Psoas muscle (tissue), 8 donors: ENCODE results near the gene HPX. TPM values are rescaled to one million over a fixed set of nuclear protein-coding genes. Genes with fewer than 3 reads are reported as not detected.
A peak's percentile ranks its signal among the peaks of the same experiment; 100 is the strongest.

Source experiments
- ATAC-seq, 4 donors: fragments of 200-7000 bp; cut with Tn5 transposase; one replicate each; pipeline ENCODE4 v1.9.1; 2020; ENCODE audit warnings: moderate library complexity in 3 of 4, mild to moderate bottlenecking in 2 of 4
- DNase-seq, 2 donors: peaks; one replicate each; pipeline ENCODE4 v3.0.0-alpha.2; 2020
- H3K27ac ChIP-seq: fragments of 200-600 bp; one replicate; pipeline ENCODE4 v1.8.0; 2022
- H3K27me3 ChIP-seq, 3 donors: fragments of 200-600 bp in 1 of 3; one replicate each; pipeline versions ENCODE4 v1.6.1 to v1.8.0; 2013 to 2022; ENCODE audit warnings: low read length in 2 of 3, mild to moderate bottlenecking in 2 of 3, moderate library complexity in 1 of 3; ENCODE audit not compliant: insufficient read depth in 3 of 3
- H3K36me3 ChIP-seq, 2 donors: fragments of 200-600 bp in 1 of 2; one replicate each; pipeline versions ENCODE4 v1.6.1 to v1.8.0; 2013 to 2022; ENCODE audit warnings: low read depth in 1 of 2, mild to moderate bottlenecking in 1 of 2, moderate library complexity in 1 of 2; ENCODE audit not compliant: insufficient read depth in 1 of 2
- H3K4me1 ChIP-seq: fragments of 200-600 bp; one replicate; pipeline ENCODE4 v1.8.0; 2022
- H3K4me3 ChIP-seq: fragments of 200-600 bp; one replicate; pipeline ENCODE4 v1.8.0; 2022; ENCODE audit warnings: mild to moderate bottlenecking
- H3K9me3 ChIP-seq: fragments of 200-600 bp; one replicate; pipeline ENCODE4 v1.8.0; 2022
- WGBS, 3 donors: extraction: QIAGEN DNeasy Blood & Tissue Kit; methylation state at CpG; one replicate each; pipeline versions ENCODE4 v1.1.6 to v1.1.7; 2013; 5-methylcytosine and 5-hydroxymethylcytosine counted together
- intact Hi-C, 2 donors: fragments of 100-400 bp; cut with DNase I; formaldehyde crosslinking; loops; one replicate each; pipeline versions ENCODE4 v1.11.0 to v1.14.2; 2022
- polyA plus RNA-seq, 3 donors: library from polyadenylated mRNA; stranded (reverse); fragments of 200-250 nt; gene quantifications; one replicate each; pipeline ENCODE4 v1.2.3, GENCODE V29; 2013
- total RNA-seq, 4 donors: library from RNA; stranded (reverse); fragmentation: NEBNext Ultra II Directional in 2 of 4; extraction: Animal tissue kit (Norgen Biotek cat#: 25700) in 2 of 4; gene quantifications; one replicate each; pipeline versions ENCODE4 v1.2.1 to v1.2.4, GENCODE V29; 2021 to 2023
- TF ChIP-seq, protein P1 (sequence below): fragments of 200-600 bp; IDR thresholded peaks from one replicate; pipeline ENCODE4 v1.8.0; 2022; ENCODE audit warnings: antibody characterized with exemption
- donor health status: healthy with polysubstance abuse.
- donor health status: DM: no; HTN: no; CAD: no; lungs with moderate emphysema.
- donor health status: Bipolar disorder and iron deficiency.
- donor health status: healthy.
- donor health status: DM: yes; HTN: yes; CAD: no.
- donor health status: DM: no; HTN: no; CAD: no.
- donor health status: DM: no; HTN: no; CAD: no.
- donor health status: DM: yes; HTN: yes; CAD: no.

HPX gene
- total and polyA plus RNA-seq, 7 donors: 0.04 to 0.75 (median 0.35) TPM; not detected in 1

DNA sequence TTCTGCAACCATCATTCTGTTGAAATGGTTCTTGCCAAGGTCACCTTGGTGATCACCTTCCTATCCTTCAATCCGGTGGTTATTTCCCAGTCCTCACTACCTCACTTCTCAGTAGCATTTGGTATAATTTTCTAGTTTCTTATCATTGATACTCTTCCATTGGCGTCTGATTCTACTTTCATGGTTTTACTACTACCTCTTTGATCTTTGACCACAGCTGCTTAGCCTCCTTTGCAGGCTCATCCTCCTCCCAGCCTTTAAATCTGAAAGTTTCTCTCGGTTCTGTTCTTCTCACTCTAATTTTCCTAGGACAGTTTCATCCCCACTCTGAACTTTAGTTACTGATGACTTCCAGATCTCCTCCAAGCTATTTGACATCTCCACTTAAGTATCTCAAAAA, 45.5 kb upstream of the HPX start:
- Histone ChIP-seq H3K9me3 (no peaks in the 10 kb centered on the region), H3K27me3 (no peaks in the 10 kb centered on the region), H3K27ac (no peak overlapping the region), H3K4me1 (peaks cover 11% of the 10 kb centered on the region), H3K36me3 (peaks cover 18 to 82% of the 10 kb centered on the region in 2 donors), H3K4me3 (no peak overlapping the region)
- ATAC-seq (no peak), DNase-seq (no peak)
- intact Hi-C loops: no loop called here
- TF ChIP-seq, protein P1, sequence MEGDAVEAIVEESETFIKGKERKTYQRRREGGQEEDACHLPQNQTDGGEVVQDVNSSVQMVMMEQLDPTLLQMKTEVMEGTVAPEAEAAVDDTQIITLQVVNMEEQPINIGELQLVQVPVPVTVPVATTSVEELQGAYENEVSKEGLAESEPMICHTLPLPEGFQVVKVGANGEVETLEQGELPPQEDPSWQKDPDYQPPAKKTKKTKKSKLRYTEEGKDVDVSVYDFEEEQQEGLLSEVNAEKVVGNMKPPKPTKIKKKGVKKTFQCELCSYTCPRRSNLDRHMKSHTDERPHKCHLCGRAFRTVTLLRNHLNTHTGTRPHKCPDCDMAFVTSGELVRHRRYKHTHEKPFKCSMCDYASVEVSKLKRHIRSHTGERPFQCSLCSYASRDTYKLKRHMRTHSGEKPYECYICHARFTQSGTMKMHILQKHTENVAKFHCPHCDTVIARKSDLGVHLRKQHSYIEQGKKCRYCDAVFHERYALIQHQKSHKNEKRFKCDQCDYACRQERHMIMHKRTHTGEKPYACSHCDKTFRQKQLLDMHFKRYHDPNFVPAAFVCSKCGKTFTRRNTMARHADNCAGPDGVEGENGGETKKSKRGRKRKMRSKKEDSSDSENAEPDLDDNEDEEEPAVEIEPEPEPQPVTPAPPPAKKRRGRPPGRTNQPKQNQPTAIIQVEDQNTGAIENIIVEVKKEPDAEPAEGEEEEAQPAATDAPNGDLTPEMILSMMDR: no peak
- WGBS, 3 donors: 84 to 90% (median 85%) methylated on average over 3 of the region's 3 CpGs

DNA sequence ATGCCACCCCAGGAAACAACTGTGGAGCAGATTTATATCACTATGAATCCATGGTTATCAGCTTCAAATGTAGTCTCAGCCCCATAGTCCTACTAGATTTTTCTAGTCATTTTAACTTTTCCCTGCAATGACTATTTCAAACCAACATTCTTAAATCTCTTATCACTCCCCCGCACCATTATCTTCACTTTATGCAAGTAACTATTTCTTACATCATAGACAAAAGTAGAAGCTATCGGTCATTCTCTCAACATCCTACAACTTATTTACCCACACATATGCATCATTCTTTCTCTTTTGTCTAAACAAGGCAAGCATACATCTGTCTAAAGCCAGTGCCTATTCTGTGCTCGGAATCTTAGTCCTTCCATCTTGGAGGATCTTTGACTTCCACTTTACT, 44.9 kb upstream of the HPX start:
- Histone ChIP-seq H3K27me3 (no peaks in the 10 kb centered on the region), H3K4me3 (no peak overlapping the region), H3K9me3 (no peaks in the 10 kb centered on the region), H3K27ac (no peak overlapping the region), H3K4me1 (peaks cover 13% of the 10 kb centered on the region), H3K36me3 (peaks cover 18 to 79% of the 10 kb centered on the region in 2 donors)
- intact Hi-C loops: no loop called here
- ATAC-seq (no peak), DNase-seq (no peak)
- TF ChIP-seq, protein P1: no peak
- WGBS, 3 donors: 92 to 96% (median 95%) methylated on average over 3 of the region's 3 CpGs

DNA sequence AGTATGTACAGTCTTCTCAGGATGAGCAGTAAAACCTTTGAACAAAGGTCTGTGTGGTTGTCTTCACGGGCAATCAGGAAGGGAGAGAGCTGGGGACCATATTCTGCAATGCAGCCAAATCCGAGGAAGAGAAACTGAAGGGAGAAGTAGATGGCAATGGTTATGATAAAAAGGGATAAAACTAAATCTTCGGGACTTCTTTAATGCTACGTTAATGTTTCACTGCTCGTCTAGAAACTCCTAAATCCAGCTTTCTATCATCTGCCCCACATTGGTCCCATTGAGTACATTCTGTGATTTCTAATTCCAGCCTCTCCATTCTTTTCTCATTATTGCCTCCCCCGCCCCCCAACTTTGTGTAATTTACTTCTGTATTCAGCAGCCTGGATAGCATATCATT, 42.2 kb upstream of the HPX start:
- DNase-seq (no peak), ATAC-seq (no peak)
- peaks cover 16 to 78% of the 10 kb centered on the region in 2 donors for H3K36me3 ChIP-seq
- no peaks in the 10 kb centered on the region for H3K9me3 ChIP-seq
- H3K27ac ChIP-seq: peak overlapping the region; percentile 95
- intact Hi-C loops: loop anchor here (5.0 kb wide), 2 partner anchors 91 to 129 kb away; partner anchors contain the start of genes SMPD1 (in 1 of the 2) and TAF10 (in 1 of the 2)
- no peaks in the 10 kb centered on the region for H3K27me3 ChIP-seq
- H3K4me1 ChIP-seq: peaks cover 21% of the 10 kb centered on the region
- TF ChIP-seq, protein P1: no peak
- WGBS, 3 donors: 82 to 89% (median 84%) methylated on average over 6 of the region's 6 CpGs
- peak overlapping the region; percentile 93 for H3K4me3 ChIP-seq

DNA sequence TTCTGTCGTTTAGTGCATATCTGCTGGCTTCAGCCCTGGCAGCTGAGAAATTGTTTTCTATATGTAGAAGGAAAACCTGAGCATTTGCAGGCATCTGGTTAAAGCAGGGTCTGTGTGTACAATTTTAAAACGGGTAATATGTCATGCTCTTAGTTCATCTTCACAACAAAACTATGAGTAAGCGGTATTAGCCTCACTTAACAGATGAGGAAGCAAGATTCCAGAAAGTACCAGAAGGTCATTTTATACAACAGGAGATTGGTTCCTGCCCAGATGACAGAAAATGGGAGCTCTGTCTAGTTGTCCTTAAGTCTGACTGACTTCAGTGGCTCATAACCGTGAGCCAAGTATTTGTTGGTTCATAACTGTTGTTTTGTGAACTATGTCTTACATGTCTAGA, 41.7 kb upstream of the HPX start:
- no peak for DNase-seq
- WGBS, 3 donors: 74 to 78% (median 75%) methylated on average over 4 of the region's 4 CpGs
- peak overlapping the region; percentile 95 for H3K27ac ChIP-seq

More for the DNA sequence above, 41.7 kb upstream of the HPX start:
- H3K36me3 ChIP-seq: peaks cover 14 to 78% of the 10 kb centered on the region in 2 donors
- no peaks in the 10 kb centered on the region for H3K27me3 ChIP-seq
- ATAC-seq: no peak
- H3K4me3 ChIP-seq: peak overlapping the region; percentile 93
- H3K9me3 ChIP-seq: no peaks in the 10 kb centered on the region
- peaks cover 21% of the 10 kb centered on the region for H3K4me1 ChIP-seq
- TF ChIP-seq, protein P1: no peak
- intact Hi-C loops: loop anchor here (5.0 kb wide), 2 partner anchors 90 to 130 kb away; partner anchors contain the start of genes SMPD1 (in 1 of the 2) and TAF10 (in 1 of the 2)
